Measurements from ENCODE around the gene FIGLA.

Gene FIGLA

GRCh38 chr2:70790136-70790828 lies at the start of gene FIGLA:
TSS of gene FIGLA (minus strand) at chr2:70790643. CDS start at chr2:70790638, 5 bp downstream.
- no peak for DNase-seq (ENCODE audit: low read depth in 3 of 3, low spot score in 1 of 3)

DNA sequence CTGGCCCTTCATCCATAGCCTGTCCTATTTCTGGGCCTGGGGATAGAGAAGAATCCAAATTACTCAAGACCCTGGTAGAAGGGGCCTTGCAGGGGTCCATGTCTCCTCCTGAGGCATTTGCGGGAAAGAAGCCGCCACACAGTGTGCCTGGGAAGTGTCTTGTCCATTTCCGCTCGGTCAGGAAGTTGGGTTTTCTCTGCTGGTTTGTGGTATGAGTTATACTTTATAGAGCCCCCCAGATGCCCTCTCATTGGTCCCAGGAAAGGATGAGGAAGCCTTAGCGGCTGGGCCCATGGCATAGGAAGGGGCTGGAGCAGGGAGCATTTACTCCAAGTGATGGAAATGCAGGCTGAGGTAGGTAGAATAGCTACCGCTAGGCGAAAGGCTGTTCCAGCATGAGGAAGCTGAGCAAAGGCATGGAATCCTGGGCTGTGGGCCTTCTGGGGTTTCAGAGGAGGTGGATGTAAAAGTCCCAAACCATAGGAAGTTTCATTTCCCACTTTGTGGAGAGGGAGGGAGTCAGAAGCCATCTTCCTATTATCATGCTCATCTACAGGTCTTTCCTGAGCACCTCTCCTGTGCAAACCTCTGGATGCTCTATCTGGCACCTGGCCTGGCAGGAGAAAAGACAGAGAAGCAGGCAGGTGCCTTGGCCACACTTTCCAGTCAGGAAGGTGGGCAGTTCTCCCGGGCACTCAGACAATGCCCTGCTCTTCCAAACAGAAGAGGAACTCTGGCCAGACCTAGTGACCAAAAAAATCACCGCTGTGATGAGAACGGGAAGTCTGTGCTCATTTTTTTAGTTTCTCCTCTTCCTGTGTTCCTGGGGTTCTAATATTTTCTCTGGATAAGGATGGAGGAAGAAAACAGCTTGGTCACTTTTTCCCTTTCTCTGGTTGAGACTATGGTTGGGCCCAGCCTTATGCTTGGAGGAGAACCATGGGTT lies 47.8 kb upstream of the FIGLA start:
- DNase-seq (ENCODE audit: low read depth in 3 of 3, low spot score in 1 of 3) = no peak

DNA sequence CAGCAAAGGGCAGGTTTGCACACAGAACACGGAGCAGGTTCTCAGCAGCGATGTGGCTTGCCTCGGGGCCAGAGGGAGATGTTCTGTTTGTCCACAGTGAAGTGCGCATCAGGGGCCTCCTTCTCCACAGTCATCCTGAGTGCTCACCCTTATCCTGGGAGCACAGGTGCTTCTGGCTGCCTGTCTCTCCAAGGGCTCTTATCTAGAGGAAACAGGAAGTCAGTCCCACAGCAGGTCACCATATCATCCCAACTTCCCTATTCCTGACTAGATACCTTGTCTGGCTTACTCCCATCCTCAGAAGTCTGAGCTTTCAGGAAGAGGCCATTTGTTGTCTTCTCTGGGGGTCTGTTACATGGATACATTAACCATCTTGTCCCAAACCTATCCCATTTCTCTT lies 45.2 kb upstream of the FIGLA start, which contains the start of gene CD207:
TSS of gene CD207 (minus strand) at position 174 of the 400 bp plus-strand sequence. CDS start at position 134, 40 bp downstream.
- DNase-seq (ENCODE audit: low read depth in 3 of 3, low spot score in 1 of 3) = no peak

- no peak for DNase-seq (ENCODE audit: low read depth in 3 of 3, low spot score in 1 of 3)
Measured at GRCh38 chr2:70834881-70835280, 44.4 kb upstream of the FIGLA start.

GRCh38 chr2:70834106-70834505 lies 43.7 kb upstream of the FIGLA start:
- no peak for DNase-seq (ENCODE audit: low read depth in 3 of 3, low spot score in 1 of 3)

DNA sequence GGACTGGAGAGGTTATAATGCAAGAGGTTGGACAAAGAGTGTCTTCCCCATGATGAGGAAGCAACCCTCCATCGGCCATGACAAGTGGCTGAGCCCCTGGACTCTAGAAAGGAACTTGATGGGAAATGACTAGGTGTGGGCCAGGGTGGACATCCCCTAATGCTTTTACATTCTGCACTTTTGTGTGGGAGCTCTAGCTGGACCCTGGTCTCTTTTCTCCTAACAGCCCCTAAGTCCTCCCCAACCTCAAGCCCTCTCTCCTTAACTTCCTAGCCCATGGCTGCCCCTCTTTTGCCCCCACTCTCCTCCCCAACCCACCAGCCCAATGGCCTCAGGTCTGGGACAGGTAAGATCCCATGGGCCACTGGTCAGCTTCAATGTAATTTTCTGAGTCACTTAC lies 42.8 kb upstream of the FIGLA start:
- DNase-seq (ENCODE audit: low read depth in 3 of 3, low spot score in 1 of 3) = no peak

DNA sequence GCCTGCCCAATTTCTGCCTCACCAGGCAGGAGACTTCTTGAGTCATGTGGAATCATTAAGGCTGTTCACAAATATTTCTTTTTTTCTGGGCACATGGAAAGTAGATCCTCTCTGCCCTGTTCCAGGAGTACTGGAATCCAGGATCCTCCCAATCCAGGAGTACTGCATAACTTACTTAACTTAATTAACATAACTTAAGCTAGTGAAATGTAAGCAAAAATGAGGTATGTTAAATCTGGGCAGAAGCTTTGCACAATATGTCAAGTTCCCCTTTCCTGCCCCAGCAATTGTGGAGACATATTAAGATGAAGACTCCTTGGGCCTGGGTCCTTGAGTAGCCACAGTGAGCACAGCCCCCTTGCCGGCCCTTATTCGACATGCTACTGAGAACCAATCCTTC lies 41.9 kb upstream of the FIGLA start:
- no peak for DNase-seq (ENCODE audit: low read depth in 3 of 3, low spot score in 1 of 3)

- no peak for DNase-seq (ENCODE audit: low read depth in 3 of 3, low spot score in 1 of 3)
Measured at GRCh38 chr2:70831861-70832260, 41.4 kb upstream of the FIGLA start.

DNA sequence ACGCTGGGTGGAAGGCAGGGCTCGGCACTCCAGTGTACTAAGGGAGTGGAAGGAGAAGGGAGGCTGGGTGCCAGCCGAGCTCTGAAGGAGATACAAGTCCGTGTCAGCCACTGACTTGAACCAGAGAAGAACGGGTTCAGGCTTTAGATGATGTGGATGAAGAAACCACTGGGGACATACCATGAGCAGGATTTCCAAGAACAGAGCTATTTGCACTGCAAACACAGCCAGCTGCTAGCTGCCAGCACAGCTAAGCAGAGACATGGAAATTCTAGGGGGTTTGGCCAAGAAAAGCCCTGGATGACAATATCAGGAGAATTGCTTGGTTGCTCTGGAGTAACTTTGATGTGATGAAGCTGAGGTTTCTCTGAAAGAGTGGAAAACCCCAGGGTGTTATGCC lies 39.9 kb upstream of the FIGLA start:
- no peak for DNase-seq (ENCODE audit: low read depth in 3 of 3, low spot score in 1 of 3)

DNA sequence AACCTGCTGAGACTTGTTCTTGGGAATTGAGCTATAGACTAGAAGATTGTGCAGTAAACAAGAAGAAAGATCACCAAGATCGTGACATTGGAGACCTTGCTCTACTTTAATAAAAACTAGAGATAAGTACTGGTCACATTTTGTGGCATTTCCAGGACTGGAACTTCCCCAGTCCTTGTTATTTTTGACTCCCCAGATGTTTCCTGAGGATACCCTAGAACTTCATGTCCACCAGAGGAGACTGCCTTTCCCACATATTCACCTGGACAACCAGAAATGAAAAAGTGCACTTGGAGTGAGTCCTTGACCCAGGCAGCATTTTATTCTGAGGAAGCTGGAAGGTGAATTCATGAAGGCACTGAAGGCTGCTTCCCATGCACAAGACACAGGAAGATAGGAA lies 39.5 kb upstream of the FIGLA start:
- no peak for DNase-seq (ENCODE audit: low read depth in 3 of 3, low spot score in 1 of 3)

GRCh38 chr2:70828914-70829824 lies 38.7 kb upstream of the FIGLA start:
- no peak for DNase-seq (ENCODE audit: low read depth in 3 of 3, low spot score in 1 of 3)

DNA sequence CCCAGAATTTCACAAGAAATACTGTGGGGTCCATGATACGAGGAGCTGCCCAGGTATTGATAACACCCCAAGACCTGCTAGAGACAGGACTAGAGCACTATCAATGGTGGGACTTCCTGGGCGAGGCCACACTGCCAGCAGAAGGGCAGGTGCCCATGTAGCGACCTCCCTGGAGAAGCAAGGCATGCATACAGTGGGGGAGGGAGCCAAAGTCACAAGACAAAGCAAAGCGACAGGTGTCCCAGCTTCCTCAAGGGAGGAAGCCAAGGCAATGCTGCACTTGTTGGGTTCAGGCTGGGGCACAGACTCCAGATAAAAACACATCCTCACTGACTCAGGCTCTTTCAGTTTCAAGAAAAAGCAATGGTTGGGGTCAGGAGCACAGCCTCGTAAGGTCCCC lies 37.7 kb upstream of the FIGLA start:
- no peak for DNase-seq (ENCODE audit: low read depth in 3 of 3, low spot score in 1 of 3)

DNA sequence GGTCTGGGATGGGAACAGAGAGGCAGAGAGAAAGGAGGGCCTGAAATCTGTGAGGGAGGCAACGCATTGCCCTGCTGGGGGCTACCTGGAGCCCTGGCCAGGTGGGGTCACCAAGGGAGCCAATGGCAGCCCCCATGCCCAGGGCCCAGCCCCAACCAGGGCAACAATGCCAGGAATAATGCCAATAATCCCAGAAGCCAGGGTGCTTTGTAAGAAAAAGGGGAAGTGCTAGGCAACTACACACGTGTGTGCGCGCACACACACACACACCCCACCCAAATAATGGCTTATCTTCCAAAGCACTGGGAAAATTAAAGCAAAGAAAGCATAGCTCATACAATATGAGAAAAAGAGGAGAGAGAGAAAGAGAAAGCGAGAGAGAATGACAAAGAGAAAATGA lies 36.9 kb upstream of the FIGLA start:
- DNase-seq (ENCODE audit: low read depth in 3 of 3, low spot score in 1 of 3) = no peak

GRCh38 chr2:70826696-70827350 lies 36.4 kb upstream of the FIGLA start:
- no peak for DNase-seq (ENCODE audit: low read depth in 3 of 3, low spot score in 1 of 3)

GRCh38 chr2:70823249-70823648 lies 32.8 kb upstream of the FIGLA start:
- no peak for DNase-seq (ENCODE audit: low read depth in 3 of 3, low spot score in 1 of 3)

- DNase-seq (ENCODE audit: low read depth in 3 of 3, low spot score in 1 of 3) = no peak
Measured at GRCh38 chr2:70822843-70823242, 32.4 kb upstream of the FIGLA start.

- no peak for DNase-seq (ENCODE audit: low read depth in 3 of 3, low spot score in 1 of 3)
Measured at GRCh38 chr2:70820499-70820898, 30.1 kb upstream of the FIGLA start, which contains the start of gene CLEC4F. TSS of gene CLEC4F (minus strand) at chr2:70820599. CDS start at chr2:70820523, 76 bp downstream.

GRCh38 chr2:70817284-70817954 lies 27.0 kb upstream of the FIGLA start:
- no peak for DNase-seq (ENCODE audit: low read depth in 3 of 3, low spot score in 1 of 3)

- DNase-seq (ENCODE audit: low read depth in 3 of 3, low spot score in 1 of 3) = no peak
Measured at GRCh38 chr2:70816726-70817125, 26.3 kb upstream of the FIGLA start.
